Activated CD8-positive, alpha-beta memory T cell treated with anti-CD3 and anti-CD28 coated beads for 48 hours (primary cell): Measurements from ENCODE around the gene RBBP5.

Source experiments
- DNase-seq, 3 experiments: peaks; one replicate each; pipeline ENCODE4 v3.0.0-alpha.2; 2020; ENCODE audit warnings: low read depth in 2 of 3, low spot score in 2 of 3

RBBP5 gene

GRCh38 chr1:205058853-205059252 is 62.9 kb downstream of the RBBP5 start:
- no peak for DNase-seq

- DNase-seq: no peak
Observed at GRCh38 chr1:205057808-205058575, 63.8 kb downstream of the RBBP5 start.

- no peak for DNase-seq
Observed at GRCh38 chr1:205056956-205057568, 64.7 kb downstream of the RBBP5 start.

GRCh38 chr1:205056188-205056611 is 65.6 kb downstream of the RBBP5 start:
- no peak for DNase-seq

- DNase-seq: no peak
Observed at GRCh38 chr1:205054013-205054412, 67.8 kb downstream of the RBBP5 start.

- DNase-seq: no peak
Observed at GRCh38 chr1:205053296-205053695, 68.5 kb downstream of the RBBP5 start.

- no peak for DNase-seq
Observed at GRCh38 chr1:205052690-205053089, 69.1 kb downstream of the RBBP5 start.

GRCh38 chr1:205049479-205049878 is 72.3 kb downstream of the RBBP5 start:
- no peak for DNase-seq

GRCh38 chr1:205048382-205048781 is 73.4 kb downstream of the RBBP5 start:
- no peak for DNase-seq

GRCh38 chr1:205047764-205048231 is 74.0 kb downstream of the RBBP5 start:
- DNase-seq: no peak

- no peak for DNase-seq
Observed at GRCh38 chr1:205046870-205047269, 74.9 kb downstream of the RBBP5 start.

GRCh38 chr1:205045146-205045545 is 76.6 kb downstream of the RBBP5 start:
- DNase-seq: no peak

- no peak for DNase-seq
Observed at GRCh38 chr1:205044741-205045140, 77.0 kb downstream of the RBBP5 start.

- DNase-seq: no peak
Observed at GRCh38 chr1:205043866-205044265, 77.9 kb downstream of the RBBP5 start.

- DNase-seq: no peak
Observed at GRCh38 chr1:205042911-205043806, 78.6 kb downstream of the RBBP5 start, which contains the start of gene CNTN2. CNTN2 (plus strand) TSS chr1:205043212; CDS start chr1:205053186, 9,974 bp downstream.

- no peak for DNase-seq
Observed at GRCh38 chr1:205041998-205042910, 79.5 kb downstream of the RBBP5 start.

- no peak for DNase-seq
Observed at GRCh38 chr1:205041001-205041715, 80.6 kb downstream of the RBBP5 start.

- no peak for DNase-seq
Observed at GRCh38 chr1:205038132-205038786, 83.5 kb downstream of the RBBP5 start.

- DNase-seq: no peak
Observed at GRCh38 chr1:205037539-205037938, 84.2 kb downstream of the RBBP5 start.
